Thoracic aorta endothelial cell (primary cell): ENCODE data around the gene PRAMEF13. TPM values are rescaled to one million over a fixed set of nuclear protein-coding genes. Genes with fewer than 3 reads are reported as not detected.

Experiments
- total RNA-seq: library from RNA; depleted of rRNA; stranded (reverse); fragments of >200 nt; gene quantifications from 2 replicates; pipeline ENCODE4 v1.2.3, GENCODE V29; 2012

PRAMEF13 gene
- total RNA-seq, result not detected in 2 replicates

GRCh38 chr1:13201309-13201708, at the start of gene PRAMEF13:
Gene PRAMEF13 (minus strand): TSS chr1:13201409. CDS start chr1:13199589, 1,820 bp downstream.

GRCh38 chr1:13225675-13226204, 24.5 kb upstream of the PRAMEF13 start, which contains the start of gene PRAMEF18:
Gene PRAMEF18 (minus strand): TSS chr1:13226154. CDS start chr1:13226106, 48 bp downstream.

GRCh38 chr1:13171548-13171947, 29.7 kb downstream of the PRAMEF13 start, which contains the start of gene PRAMEF9:
Gene PRAMEF9 (plus strand): TSS chr1:13171848. CDS start chr1:13175281, 3,433 bp downstream.

GRCh38 chr1:13165531-13165930, 35.7 kb downstream of the PRAMEF13 start, which contains the start of gene HNRNPCL4:
Gene HNRNPCL4 (minus strand): TSS chr1:13165631. CDS start chr1:13165467, 164 bp downstream.

GRCh38 chr1:13155909-13156308, 45.3 kb downstream of the PRAMEF13 start, which contains the start of gene PRAMEF26:
Gene PRAMEF26 (minus strand): TSS chr1:13156009. CDS start chr1:13153095, 2,914 bp downstream.

Other genes with a start within 250 kb of the PRAMEF13 start
- not detected in 2 replicates for gene PRAMEF27, start 144.8 kb downstream of the PRAMEF13 start, total RNA-seq
- not detected in 2 replicates for gene HNRNPCL3, start 140.6 kb downstream of the PRAMEF13 start, total RNA-seq
- gene PRAMEF25, start 130.6 kb downstream of the PRAMEF13 start, total RNA-seq, result not detected in 2 replicates
- gene HNRNPCL2, start 84.6 kb downstream of the PRAMEF13 start, total RNA-seq, result not detected in 2 replicates
- gene PRAMEF26, start 45.4 kb downstream of the PRAMEF13 start, total RNA-seq, result not detected in 2 replicates
- gene HNRNPCL4, start 35.8 kb downstream of the PRAMEF13 start, total RNA-seq, result not detected in 2 replicates
- not detected in 2 replicates for gene PRAMEF9, start 29.6 kb downstream of the PRAMEF13 start, total RNA-seq
- gene PRAMEF18, start 24.7 kb upstream of the PRAMEF13 start, total RNA-seq, result not detected in 2 replicates
- not detected in 2 replicates for gene PRAMEF5, start 52.8 kb upstream of the PRAMEF13 start, total RNA-seq
- gene PRAMEF8, start 83.7 kb upstream of the PRAMEF13 start, total RNA-seq, result not detected in 2 replicates
- gene PRAMEF33, start 102.1 kb upstream of the PRAMEF13 start, total RNA-seq, result not detected in 2 replicates
- not detected in 2 replicates for gene PRAMEF15, start 114.2 kb upstream of the PRAMEF13 start, total RNA-seq
- not detected in 2 replicates for gene PRAMEF14, start 145.7 kb upstream of the PRAMEF13 start, total RNA-seq
- not detected in 2 replicates for gene PRAMEF19, start 170.5 kb upstream of the PRAMEF13 start, total RNA-seq
- not detected in 2 replicates for gene PRAMEF17, start 188.2 kb upstream of the PRAMEF13 start, total RNA-seq
- gene PRAMEF20, start 209.0 kb upstream of the PRAMEF13 start, total RNA-seq, result not detected in 2 replicates